ENCODE measurements around the gene COA6.
"Not testable (repeated sequence)": the region's sequence is repeated elsewhere in the genome, so short reads cannot be mapped to it uniquely, and the experiment has no call there.

Gene COA6

GRCh38 chr1:234369784-234370183, 3.5 kb upstream of the COA6 start:
- H3K36me3 ChIP-seq (ENCODE audit: control insufficient read depth in 2 of 2, insufficient read depth in 2 of 2, low read length in 2 of 2) = no peaks in the 10 kb centered on the region
- H3K9me3 ChIP-seq (ENCODE audit: control insufficient read depth in 2 of 2, low read length in 2 of 2) = no peaks in the 10 kb centered on the region
- H3K4me1 ChIP-seq (ENCODE audit: control insufficient read depth, insufficient read depth, low read length) = peaks cover 3% of the 10 kb centered on the region
- H3K9ac ChIP-seq (ENCODE audit: low read length in 2 of 2) = no peak overlapping the region
- no peak overlapping the region for H3K27ac ChIP-seq (ENCODE audit: low read length)
- H3K4me3 ChIP-seq (ENCODE audit: low read length in 2 of 2) = no peak overlapping the region
- H3K27me3 ChIP-seq (ENCODE audit: control insufficient read depth in 1 of 2, insufficient read depth in 2 of 2, low read length in 2 of 2) = no peaks in the 10 kb centered on the region

DNA sequence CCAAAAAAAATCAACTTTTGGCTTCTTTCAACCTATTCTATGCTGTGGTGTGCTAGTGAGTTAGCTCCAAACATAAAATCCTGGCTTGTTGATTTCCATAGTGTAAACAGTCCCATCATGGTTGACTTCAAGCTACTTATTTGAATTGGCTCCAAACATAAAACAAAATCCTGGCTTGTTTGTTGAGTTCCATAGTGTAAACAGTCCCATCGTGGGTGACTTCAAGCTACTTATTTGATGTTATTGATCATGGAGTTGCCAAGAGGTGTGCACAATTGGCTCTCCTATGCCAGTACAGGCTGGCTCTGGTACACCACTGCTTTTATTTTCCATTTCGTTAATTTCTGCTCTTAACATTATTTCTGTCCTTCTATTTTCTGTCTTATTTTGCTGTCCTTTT, 1.8 kb upstream of the COA6 start:
- H3K9ac ChIP-seq (ENCODE audit: low read length in 2 of 2) = no peak overlapping the region
- peaks cover 4% of the 10 kb centered on the region for H3K4me1 ChIP-seq (ENCODE audit: control insufficient read depth, insufficient read depth, low read length)
- H3K4me3 ChIP-seq (ENCODE audit: low read length in 2 of 2) = no peak overlapping the region
- no peak overlapping the region for H3K27ac ChIP-seq (ENCODE audit: low read length)
- peaks cover 6 to 10% of the 10 kb centered on the region in 2 donors for H3K36me3 ChIP-seq (ENCODE audit: control insufficient read depth in 2 of 2, insufficient read depth in 2 of 2, low read length in 2 of 2)
- no peaks in the 10 kb centered on the region for H3K27me3 ChIP-seq (ENCODE audit: control insufficient read depth in 1 of 2, insufficient read depth in 2 of 2, low read length in 2 of 2)
- no peaks in the 10 kb centered on the region for H3K9me3 ChIP-seq (ENCODE audit: control insufficient read depth in 2 of 2, low read length in 2 of 2)

DNA sequence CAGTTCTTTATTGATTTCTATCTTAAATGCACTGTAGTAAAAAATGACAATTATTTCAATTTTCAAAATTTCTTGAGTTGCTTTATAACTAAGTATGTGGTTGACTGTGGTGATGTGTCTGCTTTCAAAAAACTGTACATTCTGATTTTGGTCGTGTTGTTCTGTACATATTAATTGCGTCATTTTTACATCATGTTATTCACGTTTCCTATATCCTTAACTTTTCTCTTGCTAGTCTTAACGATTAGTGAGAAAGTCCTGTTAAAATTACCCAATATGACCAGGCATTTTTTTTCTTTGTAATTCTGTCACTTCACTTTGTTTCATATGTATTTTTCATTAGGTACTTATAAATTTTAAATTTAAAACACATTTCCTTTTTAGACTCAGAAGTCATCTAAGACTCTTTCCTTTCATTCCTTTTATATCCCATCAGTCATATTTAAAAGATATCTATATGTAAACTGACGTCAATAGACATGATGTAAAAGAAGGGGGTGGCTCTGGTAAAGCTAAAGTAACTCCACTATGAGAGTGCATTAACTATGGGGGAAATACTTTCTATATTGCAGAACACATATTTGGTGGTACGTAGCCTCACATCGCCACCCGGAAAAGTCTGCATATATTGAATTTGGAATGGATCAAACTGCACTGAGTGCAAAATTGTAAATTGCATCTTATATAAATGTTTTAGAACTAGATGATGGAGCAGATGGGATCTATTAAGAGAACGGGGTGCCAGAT, 1.1 kb upstream of the COA6 start:
- Histone ChIP-seq H3K9me3 (ENCODE audit: control insufficient read depth in 2 of 2, low read length in 2 of 2) (no peaks in the 10 kb centered on the region), H3K9ac (ENCODE audit: low read length in 2 of 2) (peak overlapping the region; percentile 98), H3K27me3 (ENCODE audit: control insufficient read depth in 1 of 2, insufficient read depth in 2 of 2, low read length in 2 of 2) (no peaks in the 10 kb centered on the region), H3K36me3 (ENCODE audit: control insufficient read depth in 2 of 2, insufficient read depth in 2 of 2, low read length in 2 of 2) (peaks cover 10 to 13% of the 10 kb centered on the region in 2 donors), H3K4me3 (ENCODE audit: low read length in 2 of 2) (peak overlapping the region; percentile 94 to 99), H3K27ac (ENCODE audit: low read length) (no peak overlapping the region), H3K4me1 (ENCODE audit: control insufficient read depth, insufficient read depth, low read length) (peaks cover 4% of the 10 kb centered on the region)

DNA sequence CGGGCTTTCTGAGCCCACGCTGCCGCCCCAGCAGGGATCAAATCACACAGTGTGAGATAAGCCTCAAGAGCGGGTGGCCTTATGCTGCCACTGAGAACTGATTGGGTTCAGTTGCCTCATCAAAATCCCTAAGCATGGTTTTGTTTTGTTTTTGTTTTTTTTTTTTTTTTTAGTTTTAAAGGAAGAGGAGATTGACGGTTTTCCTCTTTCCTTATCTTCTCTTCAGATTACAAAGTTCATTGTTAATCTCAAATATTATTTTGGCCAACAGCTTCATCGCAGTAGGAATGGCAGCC, 651 bp downstream of the COA6 start:
- H3K9ac ChIP-seq (ENCODE audit: low read length in 2 of 2) = peak overlapping the region; percentile 98
- peak overlapping the region; percentile 94 to 99 for H3K4me3 ChIP-seq (ENCODE audit: low read length in 2 of 2)
- H3K4me1 ChIP-seq (ENCODE audit: control insufficient read depth, insufficient read depth, low read length) = peaks cover 4% of the 10 kb centered on the region
- H3K36me3 ChIP-seq (ENCODE audit: control insufficient read depth in 2 of 2, insufficient read depth in 2 of 2, low read length in 2 of 2) = peaks cover 13 to 19% of the 10 kb centered on the region in 2 donors
- no peaks in the 10 kb centered on the region for H3K27me3 ChIP-seq (ENCODE audit: control insufficient read depth in 1 of 2, insufficient read depth in 2 of 2, low read length in 2 of 2)
- H3K27ac ChIP-seq (ENCODE audit: low read length) = peak overlapping the region; percentile 98
- H3K9me3 ChIP-seq (ENCODE audit: control insufficient read depth in 2 of 2, low read length in 2 of 2) = no peaks in the 10 kb centered on the region

DNA sequence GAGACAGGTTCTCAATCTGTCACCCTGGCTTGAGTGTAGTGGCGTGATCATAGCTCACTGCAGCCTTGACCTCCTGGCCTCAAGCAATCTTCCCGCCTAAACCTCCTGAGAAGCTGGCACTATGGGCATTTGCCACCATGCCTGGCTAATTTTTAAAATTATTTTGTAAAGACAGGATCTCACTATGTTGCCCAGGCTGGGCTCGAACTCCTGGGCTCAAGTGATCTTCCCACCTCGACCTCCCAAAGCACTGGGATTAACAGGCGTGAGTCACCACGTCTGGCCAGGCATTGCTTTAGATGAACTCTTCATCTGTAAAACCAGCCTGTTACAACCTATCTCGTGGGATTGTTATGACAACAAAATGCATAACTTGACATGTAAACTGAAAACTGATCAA, 2.4 kb downstream of the COA6 start:
- Histone ChIP-seq H3K27me3 (ENCODE audit: control insufficient read depth in 1 of 2, insufficient read depth in 2 of 2, low read length in 2 of 2) (no peaks in the 10 kb centered on the region), H3K27ac (ENCODE audit: low read length) (no peak overlapping the region), H3K4me1 (ENCODE audit: control insufficient read depth, insufficient read depth, low read length) (peaks cover 4% of the 10 kb centered on the region), H3K36me3 (ENCODE audit: control insufficient read depth in 2 of 2, insufficient read depth in 2 of 2, low read length in 2 of 2) (peaks cover 13 to 27% of the 10 kb centered on the region in 2 donors), H3K9me3 (ENCODE audit: control insufficient read depth in 2 of 2, low read length in 2 of 2) (no peaks in the 10 kb centered on the region), H3K4me3 (ENCODE audit: low read length in 2 of 2) (no peak overlapping the region), H3K9ac (ENCODE audit: low read length in 2 of 2) (no peak overlapping the region)

- peaks cover 13 to 28% of the 10 kb centered on the region in 2 donors for H3K36me3 ChIP-seq (ENCODE audit: control insufficient read depth in 2 of 2, insufficient read depth in 2 of 2, low read length in 2 of 2)
- not testable (repeated sequence) for H3K4me3 ChIP-seq (ENCODE audit: low read length in 2 of 2); H3K27ac ChIP-seq (ENCODE audit: low read length)
Observed at GRCh38 chr1:234379591-234380109, 6.4 kb downstream of the COA6 start.

DNA sequence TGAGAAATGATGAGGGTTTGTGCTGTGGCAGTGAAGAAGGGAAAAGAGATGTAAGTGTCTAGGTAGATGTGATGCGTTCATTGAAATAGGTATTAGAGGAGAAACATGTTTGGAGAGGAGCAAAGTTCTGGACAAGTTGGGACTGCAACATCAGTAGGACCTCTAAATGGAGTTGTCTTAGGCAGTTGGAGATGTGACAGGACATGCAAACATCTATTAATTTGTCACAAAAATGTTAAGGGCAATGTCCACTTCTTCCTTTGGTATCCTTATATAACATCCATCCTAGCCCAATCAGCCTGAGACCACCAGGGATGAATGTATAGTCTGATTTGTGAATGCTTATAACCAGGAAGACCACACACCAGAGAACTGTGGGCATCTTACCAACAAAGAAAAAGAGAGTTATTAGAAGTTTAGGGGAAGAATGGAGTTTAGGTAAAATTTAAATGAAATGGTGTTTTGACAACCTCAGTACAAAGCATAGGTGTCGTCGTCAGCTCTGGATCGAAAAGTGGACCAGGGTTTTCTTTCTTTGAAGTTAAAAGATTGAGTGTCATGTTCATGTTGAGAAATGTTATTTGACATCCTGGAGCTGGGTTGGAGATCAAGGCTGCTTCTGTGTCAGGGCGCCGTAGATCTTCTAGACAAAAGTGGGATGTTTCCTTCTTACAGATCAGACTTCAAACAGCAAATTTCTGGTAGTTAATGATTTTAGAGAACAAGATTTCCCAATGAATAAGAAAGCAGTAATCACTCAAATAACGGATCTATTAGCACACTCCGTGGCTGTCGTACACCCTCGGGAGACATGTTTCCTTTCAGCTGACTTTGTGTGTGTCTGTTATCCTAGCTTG, 8.7 kb downstream of the COA6 start:
- Histone ChIP-seq H3K9me3 (ENCODE audit: control insufficient read depth in 2 of 2, low read length in 2 of 2) (no peaks in the 10 kb centered on the region), H3K4me1 (ENCODE audit: control insufficient read depth, insufficient read depth, low read length) (no peaks in the 10 kb centered on the region), H3K27me3 (ENCODE audit: control insufficient read depth in 1 of 2, insufficient read depth in 2 of 2, low read length in 2 of 2) (no peaks in the 10 kb centered on the region), H3K4me3 (ENCODE audit: low read length in 2 of 2) (no peak overlapping the region), H3K36me3 (ENCODE audit: control insufficient read depth in 2 of 2, insufficient read depth in 2 of 2, low read length in 2 of 2) (peaks cover 3 to 20% of the 10 kb centered on the region in 2 donors), H3K9ac (ENCODE audit: low read length in 2 of 2) (no peak overlapping the region), H3K27ac (ENCODE audit: low read length) (no peak overlapping the region)

More at GRCh38 chr1:234379591-234380109, 6.4 kb downstream of the COA6 start:
- not testable (repeated sequence) for H3K27me3 ChIP-seq (ENCODE audit: control insufficient read depth in 1 of 2, insufficient read depth in 2 of 2, low read length in 2 of 2); H3K4me1 ChIP-seq (ENCODE audit: control insufficient read depth, insufficient read depth, low read length); H3K9me3 ChIP-seq (ENCODE audit: control insufficient read depth in 2 of 2, low read length in 2 of 2); H3K9ac ChIP-seq (ENCODE audit: low read length in 2 of 2)

- Histone ChIP-seq H3K4me3 (ENCODE audit: low read length in 2 of 2) (no peak overlapping the region), H3K27me3 (ENCODE audit: control insufficient read depth in 1 of 2, insufficient read depth in 2 of 2, low read length in 2 of 2) (no peaks in the 10 kb centered on the region), H3K27ac (ENCODE audit: low read length) (no peak overlapping the region), H3K9ac (ENCODE audit: low read length in 2 of 2) (no peak overlapping the region), H3K36me3 (ENCODE audit: control insufficient read depth in 2 of 2, insufficient read depth in 2 of 2, low read length in 2 of 2) (peaks cover 0 to 10% of the 10 kb centered on the region in 2 donors), H3K4me1 (ENCODE audit: control insufficient read depth, insufficient read depth, low read length) (no peaks in the 10 kb centered on the region), H3K9me3 (ENCODE audit: control insufficient read depth in 2 of 2, low read length in 2 of 2) (no peaks in the 10 kb centered on the region)
Observed at GRCh38 chr1:234386122-234386521, 12.9 kb downstream of the COA6 start.

GRCh38 chr1:234388094-234388493, 14.8 kb downstream of the COA6 start:
- H3K27ac ChIP-seq (ENCODE audit: low read length) = no peak overlapping the region
- no peak overlapping the region for H3K4me3 ChIP-seq (ENCODE audit: low read length in 2 of 2)
- no peaks in the 10 kb centered on the region for H3K9me3 ChIP-seq (ENCODE audit: control insufficient read depth in 2 of 2, low read length in 2 of 2)
- H3K4me1 ChIP-seq (ENCODE audit: control insufficient read depth, insufficient read depth, low read length) = no peaks in the 10 kb centered on the region
- H3K9ac ChIP-seq (ENCODE audit: low read length in 2 of 2) = no peak overlapping the region
- H3K27me3 ChIP-seq (ENCODE audit: control insufficient read depth in 1 of 2, insufficient read depth in 2 of 2, low read length in 2 of 2) = no peaks in the 10 kb centered on the region
- H3K36me3 ChIP-seq (ENCODE audit: control insufficient read depth in 2 of 2, insufficient read depth in 2 of 2, low read length in 2 of 2) = peaks cover 0 to 10% of the 10 kb centered on the region in 2 donors

DNA sequence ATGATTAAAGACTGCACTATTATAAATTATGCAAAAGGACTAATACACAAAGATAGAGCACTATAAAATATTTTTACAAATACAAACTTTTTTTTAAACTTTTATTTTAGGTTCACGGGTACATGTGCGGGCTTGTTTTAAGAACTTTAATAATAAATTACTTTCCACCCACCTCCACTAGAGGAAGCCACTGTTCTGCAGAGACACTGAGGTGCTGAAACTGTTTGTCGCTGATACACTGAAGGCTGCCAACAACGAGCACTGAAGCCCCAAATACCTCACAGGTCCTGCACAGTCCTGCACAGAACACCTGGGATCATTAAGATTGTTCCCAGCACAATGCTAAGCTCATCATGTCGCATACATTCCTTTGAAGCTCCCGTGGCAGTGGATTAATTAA, 19.9 kb downstream of the COA6 start:
- H3K27me3 ChIP-seq (ENCODE audit: control insufficient read depth in 1 of 2, insufficient read depth in 2 of 2, low read length in 2 of 2) = no peaks in the 10 kb centered on the region
- H3K27ac ChIP-seq (ENCODE audit: low read length) = no peak overlapping the region
- H3K36me3 ChIP-seq (ENCODE audit: control insufficient read depth in 2 of 2, insufficient read depth in 2 of 2, low read length in 2 of 2) = peaks cover 0 to 16% of the 10 kb centered on the region in 2 donors
- no peak overlapping the region for H3K4me3 ChIP-seq (ENCODE audit: low read length in 2 of 2)
- H3K4me1 ChIP-seq (ENCODE audit: control insufficient read depth, insufficient read depth, low read length) = no peaks in the 10 kb centered on the region
- no peaks in the 10 kb centered on the region for H3K9me3 ChIP-seq (ENCODE audit: control insufficient read depth in 2 of 2, low read length in 2 of 2)
- H3K9ac ChIP-seq (ENCODE audit: low read length in 2 of 2) = no peak overlapping the region

All from stomach smooth muscle (tissue), 2 donors.